ENCODE data around the gene PSMA1. TPM values are rescaled to one million over a fixed set of nuclear protein-coding genes. Genes with fewer than 3 reads are reported as not detected.

Gene PSMA1
- total RNA-seq, 1 donor from 2014 or later: 115 TPM

GRCh38 chr11:14458377-14458776, 61.8 kb downstream of the PSMA1 start:
- intact Hi-C loops (cut with micrococcal nuclease): loop anchor here (5.0 kb wide), 1 partner anchor 156 kb away; no protein-coding TSS in a partner anchor
- DNase-seq (no peak), ATAC-seq (no peak)

GRCh38 chr11:14455648-14456430, 64.3 kb downstream of the PSMA1 start:
- intact Hi-C loops (cut with micrococcal nuclease): loop anchor here (5.0 kb wide), 1 partner anchor 154 kb away; no protein-coding TSS in a partner anchor
- ATAC-seq (peak; percentile 34), DNase-seq (no peak)

Other genes starting within 250 kb of the PSMA1 start
- gene RRAS2, start 161.2 kb downstream of the PSMA1 start, total RNA-seq: 30.6 TPM
- gene COPB1, start 20.6 kb downstream of the PSMA1 start, total RNA-seq: 43.6 TPM
- 5.6 TPM for gene PDE3B, start 123.4 kb upstream of the PSMA1 start, total RNA-seq